KOPT-K1 (cell line): ENCODE data around the gene CLP1.
A peak's percentile ranks its signal among the peaks of the same experiment; 100 is the strongest.
"Not testable (repeated sequence)": the region's sequence is repeated elsewhere in the genome, so short reads cannot be mapped to it uniquely, and the experiment has no call there.

Experiments
- H3K27ac ChIP-seq: fragments of 200-600 bp; sonication (generic); 2 replicates; pipeline ENCODE4 v1.5.1; 2016; ENCODE audit warnings: antibody characterized with exemption, mild to moderate bottlenecking, low read depth, low read length; ENCODE audit not compliant: poor library complexity, severe bottlenecking
- H3K36me3 ChIP-seq: fragments of 200-600 bp; sonication (generic); 2 replicates; pipeline ENCODE4 v1.5.1; 2017; ENCODE audit warnings: antibody characterized with exemption, mild to moderate bottlenecking, low read length, moderate library complexity; ENCODE audit not compliant: insufficient read depth
- H3K9me3 ChIP-seq: fragments of 200-600 bp; sonication (generic); 2 replicates; pipeline ENCODE4 v1.5.1; 2017; ENCODE audit warnings: antibody characterized with exemption, low read length, mild to moderate bottlenecking; ENCODE audit not compliant: insufficient read depth, poor library complexity, severe bottlenecking

CLP1 gene

DNA sequence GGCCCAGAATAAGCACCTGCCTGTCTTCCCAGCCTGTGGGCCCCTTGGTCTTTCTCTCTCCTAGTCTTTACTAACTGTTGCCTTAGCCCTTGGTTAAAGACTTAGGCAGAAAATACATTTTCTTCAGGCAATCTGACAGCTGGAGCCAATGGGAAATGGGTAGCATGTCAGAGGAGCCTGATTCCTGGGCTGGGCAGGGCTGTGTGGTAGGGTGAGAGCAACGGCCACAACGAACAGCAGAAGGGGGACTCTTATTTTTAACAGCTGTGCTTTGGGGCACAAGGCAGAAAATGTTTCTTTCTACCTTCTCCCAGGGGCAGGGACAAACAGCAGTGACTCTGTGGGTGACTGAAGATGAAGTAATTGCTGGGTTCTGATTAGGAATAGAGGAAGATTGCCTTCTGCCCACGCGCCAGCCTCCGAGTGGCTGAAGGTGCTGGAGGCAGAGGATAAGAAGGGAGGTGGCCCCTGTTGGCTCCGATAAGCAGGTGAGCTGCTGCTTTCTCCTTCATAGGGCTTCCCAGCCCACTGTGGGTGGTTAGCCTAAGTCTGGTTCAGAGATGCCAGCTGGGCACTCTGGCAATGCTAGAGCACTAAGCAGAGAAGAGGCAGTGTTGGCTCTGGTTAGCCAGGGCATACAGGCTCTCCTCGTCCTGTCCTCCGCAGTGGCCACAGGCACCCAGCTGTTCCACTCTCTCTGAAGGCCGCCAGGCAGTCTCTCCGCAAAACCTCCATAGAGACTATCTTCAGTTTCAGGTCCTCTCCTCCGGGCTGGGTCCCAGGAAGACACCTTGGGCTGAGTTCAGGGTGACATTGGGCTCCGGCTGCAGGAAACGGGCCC is 9.4 kb upstream of the CLP1 start:
- H3K27ac ChIP-seq = peak overlapping the region; percentile 42
- H3K36me3 ChIP-seq = no peaks in the 10 kb centered on the region; the same call in 1 of the 2 replicates
- H3K9me3 ChIP-seq = no peaks in the 10 kb centered on the region

DNA sequence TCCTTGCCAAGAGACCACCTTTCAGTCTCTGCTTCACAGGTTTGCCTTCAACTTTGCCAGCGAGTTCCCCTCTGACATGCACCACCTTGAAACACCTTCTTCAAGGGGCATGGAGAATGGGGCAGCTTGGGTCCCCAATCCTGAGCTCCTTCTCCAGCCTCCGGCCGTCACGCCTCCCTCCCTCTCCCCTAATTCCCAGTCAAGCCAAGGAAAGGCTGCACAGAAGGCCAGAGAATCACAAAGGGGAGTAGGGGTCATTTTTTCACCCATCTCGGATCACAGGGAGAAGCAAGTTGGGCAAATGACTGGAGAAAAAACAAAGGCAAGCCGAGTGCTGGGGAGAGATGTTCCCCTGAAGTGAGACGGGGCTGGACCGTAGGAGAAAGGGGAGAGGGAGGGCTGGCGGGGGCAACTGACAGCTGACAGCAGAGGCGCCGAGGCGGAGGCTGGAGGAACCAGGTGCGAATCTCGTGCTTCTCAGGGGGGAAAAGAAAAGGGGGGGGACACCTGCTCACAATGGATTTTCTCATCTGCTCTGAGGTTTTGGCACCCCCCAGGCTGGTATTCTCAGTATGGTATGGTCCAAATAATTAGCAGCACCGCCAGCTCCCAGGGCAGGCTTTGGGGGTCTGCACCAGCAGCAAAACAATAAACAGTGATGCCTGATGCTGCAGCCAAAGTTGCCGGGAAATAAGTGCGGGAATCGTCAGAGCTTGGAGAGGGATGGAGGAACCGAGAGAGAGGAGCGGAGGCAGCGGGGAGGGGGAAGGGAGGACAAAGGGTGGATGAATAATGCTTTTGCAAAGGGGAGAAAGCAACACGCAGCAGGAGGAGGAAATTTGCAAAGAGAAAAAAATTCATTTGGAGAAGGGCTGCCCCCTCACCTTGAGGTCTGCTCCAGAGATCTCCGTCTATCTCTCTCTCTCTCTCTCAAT is 8.5 kb upstream of the CLP1 start:
- peak overlapping the region; percentile 42 for H3K27ac ChIP-seq
- H3K36me3 ChIP-seq = no peaks in the 10 kb centered on the region; the same call in 1 of the 2 replicates
- H3K9me3 ChIP-seq = no peaks in the 10 kb centered on the region

DNA sequence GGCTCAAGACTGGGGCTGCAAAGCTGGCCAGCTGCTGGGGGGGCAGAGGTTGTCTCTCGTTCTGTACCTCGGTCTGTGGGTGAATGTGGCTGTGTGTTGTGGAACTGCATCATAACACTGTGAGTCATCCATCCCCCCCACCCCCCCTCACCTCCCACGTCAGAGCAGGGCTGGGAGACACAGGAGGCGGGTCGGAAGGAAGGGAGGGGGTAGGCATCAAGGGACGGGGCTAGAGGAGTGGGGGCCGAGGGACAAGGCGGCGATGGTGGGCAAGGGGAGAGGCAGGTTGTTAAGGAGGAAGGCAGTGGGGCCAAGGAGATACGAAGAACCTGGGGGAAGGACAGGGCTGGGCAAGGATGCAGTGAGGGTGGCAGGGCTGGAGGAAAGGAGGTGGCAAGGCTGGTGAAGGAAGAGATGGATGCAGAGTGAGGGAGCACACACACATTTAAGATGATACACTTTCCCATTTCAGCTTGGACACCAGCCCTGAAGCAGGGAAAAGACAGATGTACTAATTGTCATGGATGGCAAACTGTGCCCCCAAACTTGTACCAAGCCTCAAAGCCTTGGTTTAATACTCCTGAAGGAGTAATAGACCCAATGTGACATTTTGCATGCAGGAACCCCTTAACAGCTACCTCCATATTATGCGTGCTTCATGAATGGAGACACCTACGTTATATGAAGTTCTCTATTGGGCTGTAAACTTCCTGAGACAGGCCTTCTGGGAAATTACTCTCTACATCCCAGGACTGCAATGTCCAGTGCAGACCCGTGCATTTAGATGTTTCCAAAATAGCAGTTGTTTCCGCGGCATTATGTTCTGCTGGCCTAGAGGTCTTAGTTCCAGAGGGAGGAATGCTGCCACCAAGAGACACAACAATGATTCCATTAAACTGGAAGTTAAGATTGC is 7.5 kb upstream of the CLP1 start, which contains the start of gene YPEL4:
Gene YPEL4 (minus strand): TSS at position 87 of the 913 bp plus-strand sequence. CDS start 2,805 bp downstream, outside the sequence.
- Histone ChIP-seq H3K27ac (peak within 1 kb of the TSS; percentile 42), H3K36me3 (no peaks in the 10 kb centered on the region; the same call in 1 of the 2 replicates), H3K9me3 (no peaks in the 10 kb centered on the region)

DNA sequence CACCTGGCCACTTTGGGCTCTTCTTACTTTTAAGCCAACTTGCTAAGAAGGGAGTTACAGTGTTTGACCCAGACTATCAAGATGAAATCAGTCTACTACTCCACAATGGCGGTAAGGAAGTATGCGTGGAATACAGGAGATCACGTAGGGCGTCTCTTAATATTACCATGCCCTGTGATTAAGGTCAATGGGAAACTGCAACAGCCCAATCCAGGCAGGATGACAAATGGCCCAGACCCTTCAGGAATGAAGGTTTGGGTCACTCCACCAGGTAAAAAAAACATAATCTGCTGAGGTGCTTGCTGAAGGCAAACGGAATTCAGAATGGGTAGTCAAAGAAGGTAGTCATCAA is 6.8 kb upstream of the CLP1 start:
- Histone ChIP-seq H3K9me3 (no peaks in the 10 kb centered on the region), H3K27ac (no peak overlapping the region), H3K36me3 (no peaks in the 10 kb centered on the region; the same call in 1 of the 2 replicates)

DNA sequence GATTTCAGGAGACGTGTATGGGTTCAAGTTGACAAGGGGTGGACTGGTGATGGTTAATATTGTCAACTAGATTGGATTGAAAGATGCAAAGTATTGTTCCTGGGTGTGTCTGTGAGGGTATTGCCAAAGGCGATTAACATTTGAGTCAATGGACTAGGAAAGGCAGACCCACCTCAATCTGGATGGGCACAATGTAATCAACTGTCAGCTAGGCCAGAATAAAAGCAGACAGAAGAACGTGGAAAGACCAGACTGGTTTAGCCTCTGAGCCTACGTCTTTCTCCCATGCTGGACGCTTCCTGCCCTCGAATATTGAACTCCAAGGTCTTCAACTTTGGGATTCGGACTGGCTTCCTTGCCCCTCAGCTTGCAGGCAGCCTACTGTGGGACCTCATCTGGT is 6.2 kb upstream of the CLP1 start:
- Histone ChIP-seq H3K27ac (no peak overlapping the region), H3K36me3 (no peaks in the 10 kb centered on the region; the same call in 1 of the 2 replicates), H3K9me3 (no peaks in the 10 kb centered on the region)

DNA sequence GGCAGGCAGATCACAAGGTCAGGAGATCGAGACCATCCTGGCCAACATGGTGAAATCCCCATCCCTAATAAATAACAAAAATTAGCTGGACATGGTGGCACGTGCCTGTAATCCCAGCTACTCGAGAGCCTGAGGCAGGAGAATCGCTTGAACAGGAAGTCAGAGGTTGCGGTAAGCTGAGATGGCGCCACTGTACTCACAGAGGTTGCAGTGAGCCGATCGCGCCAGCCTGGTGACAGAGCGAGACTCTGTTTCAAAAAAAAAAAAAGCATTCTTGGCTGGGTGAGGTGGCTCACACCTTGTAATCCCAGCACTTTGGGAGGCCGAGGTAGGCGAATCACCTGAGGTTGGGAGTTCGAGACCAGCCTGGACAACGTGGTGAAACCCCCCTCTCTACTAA is 5.3 kb upstream of the CLP1 start:
- peak overlapping the region; percentile 59 for H3K27ac ChIP-seq
- H3K36me3 ChIP-seq, H3K9me3 ChIP-seq: not testable (repeated sequence)

DNA sequence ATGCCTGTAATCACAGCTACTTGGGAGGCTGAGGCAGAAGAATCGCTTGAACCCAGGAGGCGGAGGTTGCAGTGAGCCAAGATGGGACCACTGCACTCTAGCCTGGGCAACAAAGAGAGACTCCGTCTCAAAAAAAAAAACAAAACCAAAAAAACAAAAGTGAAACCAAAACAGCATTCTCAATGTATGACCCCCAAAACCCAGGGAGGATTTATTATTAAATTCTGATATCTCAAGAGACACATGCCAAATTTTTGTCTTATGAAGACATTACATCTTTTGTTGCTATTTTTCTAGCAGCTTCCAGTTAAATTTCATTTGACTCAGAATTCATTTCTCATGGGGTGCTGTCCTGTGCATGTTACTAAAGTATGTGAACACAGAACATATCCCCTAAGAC is 4.9 kb upstream of the CLP1 start:
- Histone ChIP-seq H3K9me3 (no peaks in the 10 kb centered on the region), H3K27ac (peak overlapping the region; percentile 59), H3K36me3 (no peaks in the 10 kb centered on the region)

DNA sequence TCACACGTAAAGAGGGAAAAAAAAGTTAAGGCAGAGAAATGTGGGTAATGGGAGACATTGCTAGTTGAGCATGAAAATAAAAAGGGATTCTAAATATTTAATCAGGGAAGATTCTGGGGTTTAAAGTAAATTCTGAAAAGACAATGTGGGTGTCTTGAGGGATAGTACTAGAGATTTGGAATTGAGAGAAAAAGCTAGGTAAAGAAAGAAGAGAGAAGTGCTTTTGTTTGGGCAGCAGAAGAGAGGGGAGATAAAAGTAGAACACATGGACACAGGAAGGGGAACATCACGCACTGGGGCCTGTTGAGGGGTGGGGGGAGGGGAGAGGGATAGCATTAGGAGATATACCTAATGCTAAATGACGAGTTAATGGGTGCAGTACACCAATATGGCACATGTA is 4.4 kb upstream of the CLP1 start:
- peak overlapping the region; percentile 59 for H3K27ac ChIP-seq
- no peaks in the 10 kb centered on the region for H3K36me3 ChIP-seq
- no peaks in the 10 kb centered on the region for H3K9me3 ChIP-seq

DNA sequence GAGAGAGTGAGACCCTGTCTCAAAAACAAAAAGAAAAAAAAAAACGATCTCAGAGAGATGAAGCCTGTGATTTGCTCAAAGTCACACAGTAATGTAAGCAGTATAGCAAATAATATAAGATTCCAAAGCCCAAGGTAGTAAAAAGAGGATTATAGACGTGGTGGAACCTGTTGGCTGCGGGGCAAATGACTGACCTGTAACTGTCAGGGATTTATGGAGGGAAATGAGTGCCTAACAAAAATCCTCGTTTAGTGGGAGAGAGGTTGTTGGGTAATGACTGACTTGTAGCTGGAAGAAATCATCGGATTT is 723 bp upstream of the CLP1 start:
- Histone ChIP-seq H3K36me3 (peaks cover 28% of the 10 kb centered on the region), H3K9me3 (no peaks in the 10 kb centered on the region), H3K27ac (peak overlapping the region; percentile 59)

DNA sequence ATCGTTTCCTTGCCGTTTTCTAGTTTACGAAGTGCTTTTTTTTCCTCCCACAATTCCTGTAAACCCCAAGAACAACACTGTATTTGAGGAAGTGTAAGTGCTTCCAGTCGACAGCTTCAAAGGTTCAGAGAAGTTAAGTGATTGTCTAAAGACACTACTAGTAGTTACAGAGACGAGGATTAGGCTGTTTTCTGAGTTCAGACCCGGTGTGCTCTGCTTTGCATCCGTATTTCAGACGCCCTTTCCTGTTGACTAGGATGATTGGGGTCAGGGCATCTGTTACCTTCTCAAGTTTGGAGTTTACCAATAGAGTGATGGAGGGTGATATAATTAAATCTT is 430 bp downstream of the CLP1 start:
- Histone ChIP-seq H3K27ac (peak overlapping the region; percentile 59), H3K9me3 (no peaks in the 10 kb centered on the region), H3K36me3 (peaks cover 39% of the 10 kb centered on the region)

DNA sequence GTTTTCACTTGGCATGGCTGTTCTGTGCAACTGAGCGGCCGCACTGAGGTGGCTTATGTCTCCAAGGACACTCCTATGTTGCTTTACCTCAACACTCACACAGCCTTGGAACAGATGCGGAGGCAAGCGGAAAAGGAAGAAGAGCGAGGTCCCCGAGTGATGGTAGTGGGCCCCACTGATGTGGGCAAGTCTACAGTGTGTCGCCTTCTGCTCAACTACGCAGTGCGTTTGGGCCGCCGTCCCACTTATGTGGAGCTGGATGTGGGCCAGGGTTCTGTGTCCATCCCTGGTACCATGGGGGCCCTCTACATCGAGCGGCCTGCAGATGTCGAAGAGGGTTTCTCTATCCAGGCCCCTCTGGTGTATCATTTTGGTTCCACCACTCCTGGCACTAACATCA is 2.1 kb downstream of the CLP1 start:
- Histone ChIP-seq H3K27ac (no peak overlapping the region), H3K36me3 (peaks cover 40% of the 10 kb centered on the region), H3K9me3 (no peaks in the 10 kb centered on the region)

DNA sequence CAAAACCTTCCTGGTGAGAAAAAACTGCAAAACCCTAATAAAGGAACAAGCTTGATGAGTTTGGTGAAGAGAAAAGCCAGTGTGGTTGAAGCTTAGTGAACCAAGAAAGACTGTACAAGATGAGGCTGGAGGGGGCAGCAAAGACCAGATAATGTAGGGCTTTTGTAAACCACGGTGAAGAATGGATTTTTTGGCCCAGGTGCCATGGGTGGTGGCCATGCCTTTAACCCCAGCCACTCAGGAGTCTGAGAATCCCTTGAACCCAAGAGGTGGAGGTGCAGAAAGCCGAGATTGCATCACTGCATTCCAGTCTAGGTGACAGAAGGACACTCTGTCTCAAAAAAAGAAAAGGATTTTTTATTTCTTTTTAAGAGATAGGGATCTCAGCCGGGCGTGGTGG is 5.3 kb downstream of the CLP1 start:
- Histone ChIP-seq H3K9me3 (no peaks in the 10 kb centered on the region), H3K36me3 (peaks cover 40% of the 10 kb centered on the region), H3K27ac (no peak overlapping the region)

DNA sequence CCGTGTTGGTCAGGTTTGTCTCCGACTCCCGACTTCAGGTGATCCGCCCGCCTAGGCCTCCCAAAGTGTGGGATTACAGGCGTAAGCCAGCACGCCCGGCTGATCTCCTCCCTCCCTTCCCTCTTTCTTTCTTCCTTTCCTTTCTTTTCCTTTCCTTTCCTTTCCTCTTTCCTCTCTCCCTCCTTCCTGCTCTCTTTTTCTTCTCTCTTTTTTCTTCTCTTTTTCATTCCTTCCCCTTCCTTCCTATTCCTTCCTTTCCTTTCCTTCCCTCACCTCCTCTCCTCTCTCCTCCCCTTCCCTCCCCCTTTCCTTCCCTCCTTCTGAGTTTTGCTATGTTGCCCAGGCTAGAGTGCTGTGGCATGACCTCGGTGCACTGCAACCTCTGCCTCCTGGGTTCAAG is 6.4 kb downstream of the CLP1 start:
- Histone ChIP-seq H3K27ac (no peak overlapping the region), H3K36me3 (peaks cover 40% of the 10 kb centered on the region)

DNA sequence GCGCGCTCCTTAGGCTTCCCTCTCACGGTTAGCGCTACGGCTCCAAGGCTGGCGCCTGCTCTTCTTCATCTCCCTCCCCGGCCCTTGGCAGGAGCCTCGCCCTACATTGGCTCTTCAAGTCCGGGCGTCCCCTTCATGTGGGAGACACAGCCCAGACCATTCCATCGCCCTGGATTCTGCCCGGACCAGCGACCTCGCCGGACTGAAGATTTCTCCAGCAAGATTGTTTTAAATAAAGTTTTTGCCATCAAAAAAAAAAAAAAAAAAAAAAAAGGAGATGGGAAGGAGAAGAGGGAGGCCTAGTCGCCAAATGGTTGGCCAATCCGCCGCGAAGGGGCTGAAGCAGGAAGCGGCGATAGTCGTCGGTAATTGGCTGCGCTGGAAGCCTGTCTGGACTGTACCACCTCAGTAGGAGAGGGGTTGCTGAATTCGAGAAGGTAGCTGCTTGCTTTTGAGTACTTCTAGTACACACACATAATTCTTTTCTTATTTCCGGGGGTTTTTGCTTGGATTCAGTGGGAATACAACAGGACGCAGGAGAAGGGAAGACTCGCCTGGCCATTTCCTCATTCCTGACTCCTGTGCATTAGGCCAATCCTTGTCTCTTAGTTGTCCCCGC is 9.7 kb downstream of the CLP1 start:
- Histone ChIP-seq H3K36me3 (peaks cover 28% of the 10 kb centered on the region), H3K9me3 (no peaks in the 10 kb centered on the region), H3K27ac (peak overlapping the region; percentile 97)

More for the DNA sequence above, 6.4 kb downstream of the CLP1 start:
- no peaks in the 10 kb centered on the region for H3K9me3 ChIP-seq
